Nephron (organoid): ENCODE data around the gene LINC00305.

Experiments
- H3K27ac Mint-ChIP-seq, 3 experiments: 2 replicates each; pipeline ENCODE4 v1.8.0; 2020; ENCODE audit warnings: mixed read lengths in 3 of 3, mild to moderate bottlenecking in 2 of 3, moderate library complexity in 1 of 3
- H3K27me3 Mint-ChIP-seq: 2 replicates; pipeline ENCODE4 v1.8.0; 2021; ENCODE audit warnings: low read depth, mild to moderate bottlenecking, moderate library complexity, mixed read lengths
- H3K36me3 Mint-ChIP-seq: 2 replicates; pipeline ENCODE4 v1.8.0; 2020; ENCODE audit warnings: low read depth, mixed read lengths
- H3K4me1 Mint-ChIP-seq: 2 replicates; pipeline ENCODE4 v1.8.0; 2020; ENCODE audit warnings: mixed read lengths
- H3K4me3 Mint-ChIP-seq, 3 experiments: 2 replicates each; pipeline ENCODE4 v1.8.0; 2020; ENCODE audit warnings: mild to moderate bottlenecking in 3 of 3, mixed read lengths in 3 of 3, moderate library complexity in 2 of 3
- H3K9me3 Mint-ChIP-seq: 2 replicates; pipeline ENCODE4 v1.8.0; 2020; ENCODE audit warnings: mixed read lengths
- TF ChIP-seq, protein P1 (sequence below), 3 experiments: fragments of 200-600 bp; sonication (generic); IDR thresholded peaks; one replicate each; pipeline ENCODE4 v1.5.0; 2021; ENCODE audit warnings: antibody characterized with exemption in 3 of 3; ENCODE audit not compliant: unreplicated experiment in 3 of 3

LINC00305 gene

DNA sequence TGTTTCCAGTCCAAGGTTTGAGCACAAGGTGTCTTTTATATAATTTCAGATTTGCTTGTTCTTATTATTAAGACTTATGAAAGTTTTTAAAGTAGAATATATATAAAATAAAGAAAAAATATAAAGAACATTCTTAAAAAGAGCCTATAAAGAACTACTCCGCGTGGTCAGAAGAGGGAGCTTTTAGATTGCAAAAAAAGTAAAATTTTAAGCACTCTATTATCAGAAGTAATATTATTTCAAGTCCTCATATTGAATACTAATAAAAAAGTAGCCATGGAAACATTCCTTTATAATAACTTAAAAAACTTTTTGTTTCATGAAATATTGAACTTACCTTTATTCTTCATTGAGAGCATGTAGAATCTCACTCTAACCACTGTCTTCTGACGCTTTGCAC, 51.4 kb downstream of the LINC00305 start:
- Mint-ChIP-seq H3K4me3 (no peak overlapping the region), H3K4me1 (peaks cover 18% of the 10 kb centered on the region), H3K27me3 (no peaks in the 10 kb centered on the region), H3K36me3 (no peaks in the 10 kb centered on the region), H3K9me3 (no peaks in the 10 kb centered on the region), H3K27ac (no peak overlapping the region)
- TF ChIP-seq, protein P1, sequence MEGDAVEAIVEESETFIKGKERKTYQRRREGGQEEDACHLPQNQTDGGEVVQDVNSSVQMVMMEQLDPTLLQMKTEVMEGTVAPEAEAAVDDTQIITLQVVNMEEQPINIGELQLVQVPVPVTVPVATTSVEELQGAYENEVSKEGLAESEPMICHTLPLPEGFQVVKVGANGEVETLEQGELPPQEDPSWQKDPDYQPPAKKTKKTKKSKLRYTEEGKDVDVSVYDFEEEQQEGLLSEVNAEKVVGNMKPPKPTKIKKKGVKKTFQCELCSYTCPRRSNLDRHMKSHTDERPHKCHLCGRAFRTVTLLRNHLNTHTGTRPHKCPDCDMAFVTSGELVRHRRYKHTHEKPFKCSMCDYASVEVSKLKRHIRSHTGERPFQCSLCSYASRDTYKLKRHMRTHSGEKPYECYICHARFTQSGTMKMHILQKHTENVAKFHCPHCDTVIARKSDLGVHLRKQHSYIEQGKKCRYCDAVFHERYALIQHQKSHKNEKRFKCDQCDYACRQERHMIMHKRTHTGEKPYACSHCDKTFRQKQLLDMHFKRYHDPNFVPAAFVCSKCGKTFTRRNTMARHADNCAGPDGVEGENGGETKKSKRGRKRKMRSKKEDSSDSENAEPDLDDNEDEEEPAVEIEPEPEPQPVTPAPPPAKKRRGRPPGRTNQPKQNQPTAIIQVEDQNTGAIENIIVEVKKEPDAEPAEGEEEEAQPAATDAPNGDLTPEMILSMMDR (IDR thresholded peaks at IDR 0.05; ENCODE audit: unreplicated experiment in 3 of 3): peak; percentile 41 to 71 (median 56)

DNA sequence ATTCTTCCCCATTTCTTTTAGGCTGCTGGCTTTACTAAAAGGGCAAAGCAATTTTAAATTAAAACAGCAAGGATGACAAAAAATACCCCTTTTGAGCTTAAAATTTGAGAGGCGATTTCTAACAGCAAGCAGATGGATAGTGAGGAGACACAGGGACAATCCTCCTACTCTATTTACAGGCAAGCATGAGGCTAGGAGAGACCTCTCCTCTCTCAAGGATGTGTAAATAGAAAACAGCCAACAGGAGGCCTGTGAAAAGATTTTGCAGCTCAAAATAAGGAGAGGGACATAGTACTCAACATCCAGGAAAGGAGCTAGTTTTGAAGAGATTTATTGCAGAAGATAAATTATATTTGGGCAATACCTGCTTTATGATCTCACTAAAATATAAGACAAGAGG, 53.8 kb downstream of the LINC00305 start:
- H3K4me3 Mint-ChIP-seq: no peak overlapping the region

DNA sequence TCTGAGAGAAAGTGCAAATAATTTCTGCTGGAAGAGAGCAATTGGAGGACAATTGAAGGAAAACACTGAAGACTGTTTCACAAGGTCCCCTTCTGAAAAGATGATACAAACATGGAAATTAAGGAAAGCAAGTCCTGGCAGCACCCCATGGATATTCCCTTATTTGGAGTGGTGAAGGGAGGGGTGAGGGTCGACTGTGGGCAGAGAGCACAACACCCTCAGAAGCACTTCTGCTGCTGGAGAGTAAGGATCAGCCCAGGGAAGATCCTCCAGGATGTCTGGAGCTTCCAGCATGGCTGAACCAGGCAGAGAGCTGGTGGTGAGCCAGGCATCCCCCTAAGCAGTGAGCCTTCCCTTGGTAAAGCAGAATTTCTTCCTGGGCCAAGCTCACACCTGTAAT, 54.7 kb downstream of the LINC00305 start:
- Mint-ChIP-seq H3K36me3 (no peaks in the 10 kb centered on the region), H3K9me3 (no peaks in the 10 kb centered on the region), H3K4me1 (peaks cover 2% of the 10 kb centered on the region), H3K4me3 (no peak overlapping the region), H3K27ac (no peak overlapping the region), H3K27me3 (no peaks in the 10 kb centered on the region)
- TF ChIP-seq, protein P1 (IDR thresholded peaks at IDR 0.05; ENCODE audit: unreplicated experiment in 3 of 3): no peak

More for the DNA sequence above, 53.8 kb downstream of the LINC00305 start:
- TF ChIP-seq, protein P1 (IDR thresholded peaks at IDR 0.05; ENCODE audit: unreplicated experiment in 3 of 3): no peak
- no peaks in the 10 kb centered on the region for H3K36me3 Mint-ChIP-seq
- H3K4me1 Mint-ChIP-seq: peaks cover 11% of the 10 kb centered on the region
- no peaks in the 10 kb centered on the region for H3K27me3 Mint-ChIP-seq
- no peak overlapping the region for H3K27ac Mint-ChIP-seq
- no peaks in the 10 kb centered on the region for H3K9me3 Mint-ChIP-seq

DNA sequence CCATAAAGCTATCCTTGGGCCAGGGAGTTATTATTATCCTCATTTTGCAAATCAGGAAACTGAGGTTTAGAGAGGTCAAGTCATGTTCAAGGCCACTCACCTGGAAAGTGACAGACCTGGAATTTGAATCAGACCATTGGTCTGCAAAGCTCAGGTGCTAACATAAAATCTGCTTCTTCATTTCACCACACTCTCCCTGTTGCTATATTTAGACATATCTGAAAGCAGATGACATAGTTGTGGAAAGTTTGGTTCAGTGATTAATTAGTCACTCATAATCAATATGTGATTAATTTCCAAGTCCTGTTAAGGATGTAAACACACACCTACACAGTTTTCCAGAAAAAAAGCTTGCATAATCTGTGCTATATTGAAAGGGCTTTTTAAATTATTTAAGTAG, 57.4 kb downstream of the LINC00305 start:
- H3K9me3 Mint-ChIP-seq: peaks cover 4% of the 10 kb centered on the region
- no peaks in the 10 kb centered on the region for H3K27me3 Mint-ChIP-seq
- no peak overlapping the region for H3K4me3 Mint-ChIP-seq
- no peaks in the 10 kb centered on the region for H3K36me3 Mint-ChIP-seq
- no peaks in the 10 kb centered on the region for H3K4me1 Mint-ChIP-seq
- no peak overlapping the region for H3K27ac Mint-ChIP-seq
- TF ChIP-seq, protein P1 (IDR thresholded peaks at IDR 0.05; ENCODE audit: unreplicated experiment in 3 of 3): no peak

DNA sequence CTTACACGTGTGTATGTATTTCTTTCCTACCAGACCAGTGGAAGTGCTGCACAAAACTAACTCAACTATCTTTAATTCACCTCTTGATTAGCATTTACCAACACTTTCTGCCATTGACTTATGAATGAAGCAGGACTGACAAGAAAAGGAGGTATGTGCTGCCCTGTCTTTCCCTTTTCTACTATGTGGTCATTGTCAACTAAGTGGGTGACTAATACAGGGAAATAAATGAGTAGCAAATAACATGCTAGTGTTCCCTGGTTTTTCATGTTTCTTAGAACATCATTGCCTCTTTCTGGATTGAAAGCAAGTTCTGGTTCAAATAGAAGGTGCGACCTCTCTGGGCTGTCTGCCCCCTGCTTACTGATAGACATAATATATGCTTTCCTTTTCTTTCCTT, 58.0 kb downstream of the LINC00305 start:
- H3K27me3 Mint-ChIP-seq: no peaks in the 10 kb centered on the region
- H3K9me3 Mint-ChIP-seq: peaks cover 4% of the 10 kb centered on the region
- TF ChIP-seq, protein P1 (IDR thresholded peaks at IDR 0.05; ENCODE audit: unreplicated experiment in 3 of 3): no peak
- no peak overlapping the region for H3K4me3 Mint-ChIP-seq
- no peak overlapping the region for H3K27ac Mint-ChIP-seq
- no peaks in the 10 kb centered on the region for H3K36me3 Mint-ChIP-seq
- H3K4me1 Mint-ChIP-seq: no peaks in the 10 kb centered on the region

- H3K4me1 Mint-ChIP-seq: no peaks in the 10 kb centered on the region
- H3K9me3 Mint-ChIP-seq: peaks cover 4% of the 10 kb centered on the region
- H3K27me3 Mint-ChIP-seq: no peaks in the 10 kb centered on the region
- H3K36me3 Mint-ChIP-seq: no peaks in the 10 kb centered on the region
- TF ChIP-seq, protein P1 (IDR thresholded peaks at IDR 0.05; ENCODE audit: unreplicated experiment in 3 of 3): no peak
- no peak overlapping the region for H3K27ac Mint-ChIP-seq
- no peak overlapping the region for H3K4me3 Mint-ChIP-seq
These were observed 65.0 kb downstream of the LINC00305 start for GRCh38 chr18:64083916-64084315.
